ENCODE data around the gene SPAG8. TPM values are rescaled to one million over a fixed set of nuclear protein-coding genes. Genes with fewer than 3 reads are reported as not detected.

SPAG8 gene
- total and polyA plus RNA-seq, 9 of the 15 experiments (the other 6 are each of a cell fraction or from before 2014, with no cell fraction given): 0.03 to 0.47 (median 0.21) TPM

GRCh38 chr9:35812025-35812602 lies at the start of gene SPAG8 (continued):
- no peak for TF ChIP-seq RERE (CRISPR knock-in tag; IDR thresholded peaks at IDR 0.05; ENCODE audit: borderline replicate concordance)
- TF ChIP-seq GABPB1 (CRISPR knock-in tag; IDR thresholded peaks at IDR 0.05): peak; percentile 96
- peak; percentile 41 for TF ChIP-seq RBFOX2 (IDR thresholded peaks at IDR 0.05; ENCODE audit: low read depth, low read length)
- peak; percentile 59 for TF ChIP-seq POLR2G (IDR thresholded peaks at IDR 0.05; ENCODE audit: low read depth, low read length)
- no peak for TF ChIP-seq ZNF174 (CRISPR knock-in tag; IDR thresholded peaks at IDR 0.05)
- peak in 1 of 2 experiments; percentile 48; a peak in 1 of 4 replicates for TF ChIP-seq TEAD1 (CRISPR knock-in tag; IDR thresholded peaks at IDR 0.05)
- TF ChIP-seq RBM22 (IDR thresholded peaks at IDR 0.05; ENCODE audit: low read depth, low read length, poor library complexity, severe bottlenecking): no peak
- no peak for TF ChIP-seq OTX1 (CRISPR knock-in tag; IDR thresholded peaks at IDR 0.05)
- peak; percentile 49; the same call in 1 of the 2 replicates for TF ChIP-seq RB1 (IDR thresholded peaks at IDR 0.05; ENCODE audit: low read depth)
- TF ChIP-seq ELF1 (tag; IDR thresholded peaks at IDR 0.05): peak; percentile 58; the same call in 1 of the 2 replicates
- TF ChIP-seq BRCA1 (IDR thresholded peaks at IDR 0.05): no peak
- TF ChIP-seq BRCA1 (CRISPR knock-in tag; IDR thresholded peaks at IDR 0.05): no peak
- TF ChIP-seq MXI1 (IDR thresholded peaks at IDR 0.05; ENCODE audit: low read depth, low read length): peak; percentile 69; the same call in 1 of the 2 replicates
- TF ChIP-seq HDAC1 (IDR thresholded peaks at IDR 0.05): 0 out of 4 replicates have a peak, but pooled peaks of 1 of the 2 experiments have one; percentile 33
- peak; percentile 89 for TF ChIP-seq HCFC1 (IDR thresholded peaks at IDR 0.05; ENCODE audit: low read depth, low read length)
- no peak for TF ChIP-seq MTA3 (IDR thresholded peaks at IDR 0.05; ENCODE audit: borderline replicate concordance)

All from K562 (cell line).